ENCODE results near the gene URB1. TPM values are rescaled to one million over a fixed set of nuclear protein-coding genes. Genes with fewer than 3 reads are reported as not detected.

Gene URB1
- total RNA-seq, 2 donors from 2014 or later = 33.4 to 41.4 TPM

DNA sequence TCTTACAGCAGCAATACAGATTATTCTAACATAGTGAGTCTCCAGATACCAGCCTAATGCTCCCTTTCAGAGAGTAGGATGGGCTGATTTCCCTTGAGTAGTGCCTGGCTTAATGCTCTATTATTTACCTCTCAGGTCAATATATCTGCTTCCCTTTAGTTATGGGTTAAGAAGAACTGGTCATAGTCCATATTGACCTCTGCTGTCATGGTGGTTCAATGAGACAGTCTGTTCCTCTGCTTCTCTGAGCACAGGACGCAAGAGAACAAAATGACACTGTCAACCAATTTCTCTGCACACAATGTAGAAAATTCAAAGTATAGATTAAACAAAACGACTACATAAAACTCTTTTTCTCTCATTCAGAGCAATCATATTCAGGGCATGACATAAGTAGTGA lies 91.2 kb downstream of the URB1 start:
- intact Hi-C loops (cut with DNase I) = no loop called here

DNA sequence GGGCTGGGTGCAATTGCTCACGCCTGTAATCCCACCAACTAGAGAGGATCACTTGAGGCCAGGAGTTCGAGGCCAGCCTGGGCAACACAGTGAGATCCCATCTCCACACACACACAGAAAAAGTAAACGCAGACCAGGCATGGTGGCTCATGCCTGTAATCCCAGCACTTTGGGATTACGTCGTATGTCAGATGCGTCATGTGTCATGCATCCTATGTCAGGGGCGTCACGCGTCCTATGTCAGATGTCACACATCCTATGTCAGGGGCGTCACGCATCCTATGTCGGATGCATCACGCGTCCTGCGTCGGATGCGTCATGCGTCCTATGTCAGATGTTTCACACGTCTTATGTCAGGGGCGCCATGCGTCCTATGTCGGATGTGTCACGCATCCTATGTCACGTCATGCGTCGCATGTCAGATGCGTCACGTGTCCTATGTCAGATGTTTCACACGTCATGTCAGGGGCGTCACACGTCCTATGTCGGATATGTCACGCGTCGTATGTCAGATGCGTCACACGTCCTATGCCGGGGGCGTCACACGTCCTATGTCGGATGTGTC lies 92.6 kb downstream of the URB1 start:
- no peak overlapping the region for H3K27ac ChIP-seq
- DNase-seq (ENCODE audit: low spot score) = no peak
- intact Hi-C loops (cut with DNase I) = no loop called here
- H3K4me1 ChIP-seq (replicated peaks) = no peaks in the 10 kb centered on the region
- no peak for TF ChIP-seq POLR2AphosphoS5 (IDR thresholded peaks at IDR 0.05)
- TF ChIP-seq POLR2A (IDR thresholded peaks at IDR 0.05) = no peak
- TF ChIP-seq, protein P1, sequence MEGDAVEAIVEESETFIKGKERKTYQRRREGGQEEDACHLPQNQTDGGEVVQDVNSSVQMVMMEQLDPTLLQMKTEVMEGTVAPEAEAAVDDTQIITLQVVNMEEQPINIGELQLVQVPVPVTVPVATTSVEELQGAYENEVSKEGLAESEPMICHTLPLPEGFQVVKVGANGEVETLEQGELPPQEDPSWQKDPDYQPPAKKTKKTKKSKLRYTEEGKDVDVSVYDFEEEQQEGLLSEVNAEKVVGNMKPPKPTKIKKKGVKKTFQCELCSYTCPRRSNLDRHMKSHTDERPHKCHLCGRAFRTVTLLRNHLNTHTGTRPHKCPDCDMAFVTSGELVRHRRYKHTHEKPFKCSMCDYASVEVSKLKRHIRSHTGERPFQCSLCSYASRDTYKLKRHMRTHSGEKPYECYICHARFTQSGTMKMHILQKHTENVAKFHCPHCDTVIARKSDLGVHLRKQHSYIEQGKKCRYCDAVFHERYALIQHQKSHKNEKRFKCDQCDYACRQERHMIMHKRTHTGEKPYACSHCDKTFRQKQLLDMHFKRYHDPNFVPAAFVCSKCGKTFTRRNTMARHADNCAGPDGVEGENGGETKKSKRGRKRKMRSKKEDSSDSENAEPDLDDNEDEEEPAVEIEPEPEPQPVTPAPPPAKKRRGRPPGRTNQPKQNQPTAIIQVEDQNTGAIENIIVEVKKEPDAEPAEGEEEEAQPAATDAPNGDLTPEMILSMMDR (IDR thresholded peaks at IDR 0.05) = no peak
- H3K36me3 ChIP-seq = no peaks in the 10 kb centered on the region
- no peak overlapping the region for H3K4me3 ChIP-seq
- 87% methylated on average over 41 of the region's 41 CpGs for WGBS
- no peaks in the 10 kb centered on the region for H3K27me3 ChIP-seq (replicated peaks; ENCODE audit: insufficient read depth)
- no peaks in the 10 kb centered on the region for H3K9me3 ChIP-seq

More for the DNA sequence above, 91.2 kb downstream of the URB1 start:
- DNase-seq (ENCODE audit: low spot score) = no peak
- 92% methylated on average over 2 of the region's 2 CpGs for WGBS
- no peaks in the 10 kb centered on the region for H3K27me3 ChIP-seq (replicated peaks; ENCODE audit: insufficient read depth)
- H3K9me3 ChIP-seq = no peaks in the 10 kb centered on the region
- TF ChIP-seq POLR2A (IDR thresholded peaks at IDR 0.05) = no peak
- TF ChIP-seq, protein P1 (IDR thresholded peaks at IDR 0.05) = no peak
- no peak for TF ChIP-seq POLR2AphosphoS5 (IDR thresholded peaks at IDR 0.05)
- no peaks in the 10 kb centered on the region for H3K36me3 ChIP-seq
- no peak overlapping the region for H3K27ac ChIP-seq
- no peaks in the 10 kb centered on the region for H3K4me1 ChIP-seq (replicated peaks)
- H3K4me3 ChIP-seq = no peak overlapping the region

DNA sequence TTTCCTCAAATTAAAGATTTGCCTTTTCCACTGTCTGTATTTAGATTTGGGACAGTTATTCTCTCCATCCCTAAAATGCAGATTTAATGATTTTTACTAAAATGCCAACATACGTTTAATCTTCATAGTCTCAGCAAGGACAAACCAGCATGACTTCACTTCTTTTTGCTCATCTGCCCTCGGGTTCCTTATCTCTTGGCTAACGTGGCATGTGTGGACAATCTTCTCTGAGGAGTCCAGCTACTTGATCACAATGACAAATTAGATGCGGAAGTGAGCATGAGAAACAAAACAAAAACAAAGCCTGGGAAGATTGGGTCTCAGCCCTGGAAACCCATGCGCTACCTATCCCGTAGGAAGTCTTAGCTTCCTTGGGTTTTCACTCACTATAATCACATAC lies 93.1 kb downstream of the URB1 start:
- TF ChIP-seq POLR2AphosphoS5 (IDR thresholded peaks at IDR 0.05) (no peak), POLR2A (IDR thresholded peaks at IDR 0.05) (no peak)
- TF ChIP-seq, protein P1 (IDR thresholded peaks at IDR 0.05) = no peak
- no peak for DNase-seq (ENCODE audit: low spot score)
- Histone ChIP-seq H3K4me3 (no peak overlapping the region), H3K4me1 (replicated peaks) (no peaks in the 10 kb centered on the region), H3K27me3 (replicated peaks; ENCODE audit: insufficient read depth) (no peaks in the 10 kb centered on the region), H3K27ac (no peak overlapping the region), H3K9me3 (no peaks in the 10 kb centered on the region), H3K36me3 (no peaks in the 10 kb centered on the region)
- WGBS = 93% methylated on average over 6 of the region's 6 CpGs
- intact Hi-C loops (cut with DNase I) = no loop called here

DNA sequence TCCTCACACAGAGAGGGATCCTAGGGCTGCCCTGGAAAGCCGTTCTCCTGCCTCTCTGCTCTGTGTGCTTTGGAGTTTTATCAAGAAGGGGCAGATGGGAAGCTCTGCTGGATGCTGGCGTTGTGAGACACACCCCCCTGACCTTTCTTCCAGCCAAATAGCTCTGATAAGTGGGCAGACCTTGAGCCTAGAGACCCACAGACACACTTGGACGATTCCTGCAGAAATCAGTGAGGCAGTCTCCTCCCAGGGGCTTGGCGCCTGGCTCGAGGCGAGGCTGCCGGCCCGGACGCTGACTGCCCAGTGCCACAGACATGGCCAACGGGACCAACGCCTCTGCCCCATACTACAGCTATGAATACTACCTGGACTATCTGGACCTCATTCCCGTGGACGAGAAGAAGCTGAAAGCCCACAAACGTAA lies 94.1 kb downstream of the URB1 start, which contains the start of gene MRAP:
MRAP (plus strand) TSS at position 198 of the 424 bp plus-strand sequence; CDS start at position 315, 117 bp downstream.
- H3K27me3 ChIP-seq (replicated peaks; ENCODE audit: insufficient read depth) = no peaks in the 10 kb centered on the region
- no peaks in the 10 kb centered on the region for H3K9me3 ChIP-seq
- no peak for DNase-seq (ENCODE audit: low spot score)
- H3K4me3 ChIP-seq = no peak within 1 kb of the TSS
- no peaks in the 10 kb centered on the region for H3K4me1 ChIP-seq (replicated peaks)
- no peaks in the 10 kb centered on the region for H3K36me3 ChIP-seq
- 87% methylated on average over 14 of the region's 14 CpGs for WGBS
- TF ChIP-seq POLR2AphosphoS5 (IDR thresholded peaks at IDR 0.05) = no peak
- TF ChIP-seq, protein P1 (IDR thresholded peaks at IDR 0.05) = no peak
- no peak for TF ChIP-seq POLR2A (IDR thresholded peaks at IDR 0.05)
- no peak within 1 kb of the TSS for H3K27ac ChIP-seq
- intact Hi-C loops (cut with DNase I) = no loop called here

DNA sequence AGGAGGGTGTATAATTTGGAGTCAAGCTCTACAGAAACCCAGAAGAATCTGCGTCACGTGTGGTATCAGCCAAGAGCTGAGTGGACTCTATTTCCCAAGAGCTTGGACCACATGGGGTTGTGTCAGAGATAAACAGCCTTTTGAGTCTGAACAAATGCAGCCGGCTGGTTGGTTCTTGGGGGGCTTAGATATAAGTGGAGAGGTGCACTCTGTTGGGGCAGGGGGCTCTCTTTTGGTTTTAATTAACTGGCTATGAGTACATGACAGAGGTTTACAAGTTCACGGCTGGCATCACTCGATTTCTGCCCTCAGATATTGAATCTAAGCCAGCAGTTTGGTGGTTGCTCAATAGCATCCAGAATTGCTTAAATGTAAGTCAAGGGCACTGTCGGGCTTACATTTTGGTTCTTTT lies 94.7 kb downstream of the URB1 start:
- Histone ChIP-seq H3K4me1 (replicated peaks) (no peaks in the 10 kb centered on the region), H3K27ac (no peak overlapping the region), H3K4me3 (no peak overlapping the region), H3K9me3 (no peaks in the 10 kb centered on the region), H3K27me3 (replicated peaks; ENCODE audit: insufficient read depth) (no peaks in the 10 kb centered on the region), H3K36me3 (no peaks in the 10 kb centered on the region)
- WGBS = 89% methylated on average over 6 of the region's 6 CpGs
- TF ChIP-seq POLR2A (IDR thresholded peaks at IDR 0.05) = no peak
- TF ChIP-seq POLR2AphosphoS5 (IDR thresholded peaks at IDR 0.05) = no peak
- TF ChIP-seq, protein P1 (IDR thresholded peaks at IDR 0.05) = no peak
- intact Hi-C loops (cut with DNase I) = no loop called here
- DNase-seq (ENCODE audit: low spot score) = no peak
